GM12878 (cell line): ENCODE results near the gene STK32B. TPM values are rescaled to one million over a fixed set of nuclear protein-coding genes. Genes with fewer than 3 reads are reported as not detected.

Source experiments
- ATAC-seq: fragments of 200-7000 bp; cut with Tn5 transposase; 3 replicates; pipeline ENCODE4 v1.9.1; 2020; ENCODE audit warnings: mild to moderate bottlenecking, moderate library complexity
- BruUV-seq: library from RNA; stranded (reverse); fragments of 400-500 nt; replicated peaks from 2 replicates; lab custom pipeline; 2021; lab: Mats Ljungman, UMichigan
- CTCF ChIA-PET: fragments of 300-600 bp; sonication (Branson Sonifier 250); formaldehyde crosslinking; extraction: SDS; loops from one replicate; lab custom pipeline; 2021; ENCODE audit warnings: inconsistent platforms; lab: Yijun Ruan, JAX
- POLR2A ChIA-PET: fragments of 350-600 bp; formaldehyde crosslinking; extraction: SDS; loops from one replicate; lab custom pipeline; 2021; ENCODE audit warnings: inconsistent platforms; lab: Charles Lee
- RAD21 ChIA-PET: fragments of 300-600 bp; sonication (Branson Sonifier 250); formaldehyde crosslinking; loops from one replicate; lab custom pipeline; 2023; ENCODE audit warnings: antibody characterized with exemption; ENCODE audit not compliant: unreplicated experiment; lab: Charles Lee
- SMC1A ChIA-PET: fragments of 300-600 bp; sonication (Branson Sonifier 250); formaldehyde crosslinking; loops from one replicate; lab custom pipeline; 2023; ENCODE audit not compliant: unreplicated experiment, uncharacterized antibody; lab: Charles Lee
- DNase-seq: peaks from one replicate; pipeline ENCODE4 v3.0.0-alpha.2; 2011; ENCODE audit warnings: low read depth, low spot score
- FAIRE-seq: peaks from 3 replicates; lab custom pipeline; 2011; peaks lifted over from hg19 to GRCh38; lab: Jason Lieb, UNC
- H2AFZ ChIP-seq: 2 replicates; pipeline ENCODE4 v1.6.0; 2011; ENCODE audit warnings: low read depth, low read length, control low read depth; ENCODE audit not compliant: control insufficient read depth
- H3K27ac ChIP-seq: 2 replicates; pipeline ENCODE4 v1.5.1; 2011; ENCODE audit warnings: control low read depth; ENCODE audit not compliant: control insufficient read depth, insufficient read depth
- H3K27me3 ChIP-seq, 2 experiments: replicated peaks in 1 of 2; 2 replicates each; pipeline versions ENCODE4 v1.6.0 to v1.6.1; 2011; ENCODE audit warnings: low read length in 1 of 2; ENCODE audit not compliant: control insufficient read depth in 2 of 2, insufficient read depth in 2 of 2
- H3K36me3 ChIP-seq, 2 experiments: 2 replicates each; pipeline ENCODE4 v1.5.1; 2011; ENCODE audit warnings: low read length in 1 of 2; ENCODE audit not compliant: control insufficient read depth in 2 of 2, insufficient read depth in 2 of 2
- H3K4me1 ChIP-seq: 2 replicates; pipeline ENCODE4 v1.6.1; 2011; ENCODE audit warnings: mild to moderate bottlenecking, low read length, moderate library complexity, mixed read lengths; ENCODE audit not compliant: control insufficient read depth, insufficient read depth
- H3K4me2 ChIP-seq: 2 replicates; pipeline ENCODE4 v1.6.0; 2011; ENCODE audit warnings: control low read depth; ENCODE audit not compliant: control insufficient read depth, insufficient read depth
- H3K4me3 ChIP-seq: fragments of 200-600 bp; sonication (generic); 2 replicates; pipeline ENCODE4 v1.5.1; 2016
- H3K79me2 ChIP-seq: 2 replicates; pipeline ENCODE4 v1.6.0; 2011; ENCODE audit warnings: low read length; ENCODE audit not compliant: control insufficient read depth, insufficient read depth
- H3K9ac ChIP-seq: 2 replicates; pipeline ENCODE4 v1.8.0; 2011; ENCODE audit warnings: low read length, control low read depth, mixed read lengths; ENCODE audit not compliant: control insufficient read depth, insufficient read depth
- H3K9me3 ChIP-seq: replicated peaks from 3 replicates; pipeline ENCODE4 v1.5.1; 2011; ENCODE audit warnings: mild to moderate bottlenecking, low read length; ENCODE audit not compliant: control insufficient read depth, insufficient read depth
- H4K20me1 ChIP-seq: 2 replicates; pipeline ENCODE4 v1.6.0; 2011; ENCODE audit not compliant: control insufficient read depth, insufficient read depth
- CEBPZ ChIP-seq: fragments of 150-350 bp; IDR thresholded peaks from 2 replicates; pipeline ENCODE4 v1.6.1; 2016; ENCODE audit warnings: low read depth, low read length
- EP300 ChIP-seq, 2 experiments: fragments of 150-350 bp in 1 of 2; IDR thresholded peaks; 2 replicates each; pipeline ENCODE4 v1.6.1; 2011 to 2012; ENCODE audit warnings: low read depth in 2 of 2, low read length in 2 of 2, borderline replicate concordance in 1 of 2, improper control_type of control experiment in 1 of 2, inconsistent platforms in 1 of 2; ENCODE audit not compliant: control insufficient read depth in 1 of 2
- MTA3 ChIP-seq: IDR thresholded peaks from 2 replicates; pipeline ENCODE4 v1.6.1; 2012; ENCODE audit warnings: low read length, inconsistent platforms, borderline replicate concordance
- POLR2A ChIP-seq: IDR thresholded peaks from 2 replicates; pipeline ENCODE4 v1.6.1; 2011; ENCODE audit warnings: low read depth, mild to moderate bottlenecking, low read length
- SP1 ChIP-seq: IDR thresholded peaks from one replicate; pipeline ENCODE4 v1.6.1; 2011; ENCODE audit warnings: low read depth, low read length
- SREBF2 ChIP-seq: IDR thresholded peaks from 2 replicates; pipeline ENCODE4 v1.6.1; 2012; ENCODE audit warnings: mild to moderate bottlenecking, low read length
- WGBS: methylation state at CpG from one replicate; pipeline ENCODE4 v1.1.6; 2016; ENCODE audit warnings: low lambda C conversion rate; ENCODE audit not compliant: insufficient replicate concordance, insufficient coverage; ENCODE audit errors: missing lambda C conversion rate; 5-methylcytosine and 5-hydroxymethylcytosine counted together
- in situ Hi-C: fragments of 300-500 bp; cut with MboI; formaldehyde crosslinking; loops from 9 replicates; pipeline ENCODE4 v1.14.3; 2018; ENCODE audit warnings: mixed read lengths
- intact Hi-C: fragments of 100-400 bp; cut with micrococcal nuclease; formaldehyde crosslinking; loops from one replicate; pipeline ENCODE4 v1.14.2; 2022; ENCODE audit not compliant: unreplicated experiment
- polyA plus RNA-seq, 11 experiments: library from polyadenylated mRNA; depleted of rRNA in 4 of 11; unstranded in 6 of 11; stranded (reverse) in 5 of 11; fragments of >200 nt; fragmentation: Nextera tagmentation in 4 of 11; fragmentation: Illumina TruSeq in 1 of 11; extraction: Ambion mirVana in 4 of 11; extraction: Trizol in 1 of 11; gene quantifications; 1 replicate in 1 of 11; 2 replicates in 10 of 11; pipeline versions ENCODE4 v1.2.1 to v1.2.3, GENCODE V29; 2011 to 2016; ENCODE audit warnings: inconsistent platforms in 2 of 11, missing spikeins in 2 of 11, low read depth in 1 of 11
- total RNA-seq, 4 experiments: library from RNA; depleted of rRNA in 3 of 4; stranded (reverse); fragments of >200 nt in 3 of 4; fragmentation: Illumina TruSeq in 1 of 4; extraction: Trizol in 1 of 4; gene quantifications; 2 replicates each; pipeline versions ENCODE4 v1.2.1 to v1.2.3, GENCODE V29; 2013 to 2021

Gene STK32B
- total and polyA plus RNA-seq, 10 of the 15 experiments (the other 5 are each of a cell fraction or from before 2014, with no cell fraction given), result 0.04 to 0.12 (median 0.08) TPM; not detected in 7

GRCh38 chr4:5366009-5366386 lies 314.7 kb downstream of the STK32B start:
- CTCF ChIA-PET, result no interaction called here
- FAIRE-seq, result no peak
- Histone ChIP-seq H3K36me3 (no peaks in the 10 kb centered on the region), H3K4me3 (no peak overlapping the region), H3K27me3 (no peaks in the 10 kb centered on the region), H3K4me2 (no peak overlapping the region), H3K9ac (no peak overlapping the region), H3K79me2 (no peaks in the 10 kb centered on the region), H2AFZ (no peak overlapping the region), H3K27ac (no peak overlapping the region), H3K9me3 (no peaks in the 10 kb centered on the region), H3K4me1 (no peaks in the 10 kb centered on the region), H4K20me1 (no peaks in the 10 kb centered on the region)
- TF ChIP-seq SP1, result no peak
- TF ChIP-seq MTA3, result no peak
- no peak for TF ChIP-seq EP300 (IDR thresholded peaks at IDR 0.05; ENCODE audit: borderline replicate concordance in 1 of 2, control insufficient read depth in 1 of 2, low read depth in 2 of 2, low read length in 2 of 2)
- TF ChIP-seq POLR2A, result no peak
- no peak for TF ChIP-seq CEBPZ
- TF ChIP-seq SREBF2, result no peak
- no peak for DNase-seq
- WGBS, result 9% methylated on average over 3 of the region's 3 CpGs
- intact Hi-C loops (no loop called here), in situ Hi-C loops (no loop called here)
- BruUV-seq, result no TSS peak
- RAD21 ChIA-PET, result no interaction called here
- SMC1A ChIA-PET, result no interaction called here
- POLR2A ChIA-PET, result no interaction called here
- no peak for ATAC-seq
